GM18502 (cell line): ENCODE data around the gene CLN3.
"Not testable (repeated sequence)": the region's sequence is repeated elsewhere in the genome, so short reads cannot be mapped to it uniquely, and the experiment has no call there.

Source experiments
- ATAC-seq: cut with Tn5 transposase; IDR thresholded peaks from one replicate; pipeline ENCODE4 v1.9.1; 2021; ENCODE audit warnings: mild to moderate bottlenecking; ENCODE audit not compliant: unreplicated experiment, poor library complexity

The CLN3 gene

GRCh38 chr16:28495098-28495793 is 3.4 kb upstream of the CLN3 start:
- no peak for ATAC-seq

GRCh38 chr16:28494121-28494851 is 2.4 kb upstream of the CLN3 start, which contains the start of gene APOBR:
TSS of gene APOBR (plus strand) at chr16:28494643. CDS start at chr16:28494682, 39 bp downstream.
- ATAC-seq, result peak; percentile 56

- no peak for ATAC-seq
Observed at GRCh38 chr16:28492511-28492910, 637 bp upstream of the CLN3 start.

GRCh38 chr16:28491230-28491969 is 474 bp downstream of the CLN3 start:
- ATAC-seq, result peak; percentile 7

- ATAC-seq, result no peak
Observed at GRCh38 chr16:28486266-28486665, 5.6 kb downstream of the CLN3 start.

GRCh38 chr16:28483361-28483760 is 8.5 kb downstream of the CLN3 start:
- not testable (repeated sequence) for ATAC-seq

- ATAC-seq, result no peak
Observed at GRCh38 chr16:28482026-28482425, 9.8 kb downstream of the CLN3 start.

- no peak for ATAC-seq
Observed at GRCh38 chr16:28478506-28479180, 13.2 kb downstream of the CLN3 start.

- ATAC-seq, result no peak
Observed at GRCh38 chr16:28477311-28477920, 14.5 kb downstream of the CLN3 start.

GRCh38 chr16:28475221-28475620 is 16.7 kb downstream of the CLN3 start:
- ATAC-seq, result no peak

- ATAC-seq, result no peak
Observed at GRCh38 chr16:28473714-28474265, 18.1 kb downstream of the CLN3 start.

- ATAC-seq, result not testable (repeated sequence)
Observed at GRCh38 chr16:28447081-28447480, 44.8 kb downstream of the CLN3 start.

- ATAC-seq, result not testable (repeated sequence)
Observed at GRCh38 chr16:28446388-28446787, 45.5 kb downstream of the CLN3 start.

GRCh38 chr16:28443943-28444342 is 47.9 kb downstream of the CLN3 start:
- not testable (repeated sequence) for ATAC-seq

- not testable (repeated sequence) for ATAC-seq
Observed at GRCh38 chr16:28438899-28439298, 53.0 kb downstream of the CLN3 start.

- not testable (repeated sequence) for ATAC-seq
Observed at GRCh38 chr16:28435340-28435739, 56.5 kb downstream of the CLN3 start.
